NCI-H2227 treated with DMSO at 0.1 percent for 48 hours (cell line): ENCODE results near the gene RALGDS.
"Not testable (repeated sequence)": the region's sequence is repeated elsewhere in the genome, so short reads cannot be mapped to it uniquely, and the experiment has no call there.

Experiments
- DNase-seq: peaks from one replicate; lab custom pipeline; 2025; lab: John Stamatoyannopoulos, UW

The RALGDS gene

DNA sequence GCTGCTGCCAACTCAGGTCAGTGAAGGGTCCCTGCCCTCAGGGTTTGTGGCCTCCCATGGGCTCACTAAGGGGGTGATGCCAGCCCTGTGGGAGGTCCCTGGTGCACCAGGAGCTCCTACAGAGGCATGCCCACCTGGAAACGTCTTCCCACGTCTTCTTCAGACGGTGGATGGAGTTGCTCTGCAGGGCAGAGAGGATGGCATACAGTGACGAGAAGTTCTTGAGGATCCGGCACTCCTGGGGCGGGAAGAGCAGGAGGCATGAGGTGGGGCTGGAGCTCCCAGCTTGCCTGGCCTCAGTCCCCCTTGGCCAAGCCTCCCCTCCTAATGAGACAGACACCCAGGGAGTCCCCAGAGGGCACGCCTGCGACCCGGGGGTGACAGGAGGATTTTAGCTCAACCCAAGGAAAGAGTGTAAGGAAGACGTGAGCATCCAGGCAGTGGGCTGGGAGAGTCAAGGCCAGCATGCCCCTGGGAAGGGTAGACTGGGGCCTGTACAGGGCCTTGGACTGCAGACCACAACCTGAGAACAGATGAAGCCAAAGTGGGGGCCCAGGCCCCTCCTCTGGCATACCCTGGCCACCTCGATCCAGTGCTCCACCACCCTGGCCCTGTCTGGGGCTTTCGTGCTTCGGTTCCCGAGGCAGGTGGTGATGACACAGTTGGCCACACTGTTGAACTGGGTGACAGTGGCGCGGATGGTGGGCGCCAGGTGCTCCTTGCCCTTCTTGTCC, 14.4 kb downstream of the RALGDS start:
- no peak for DNase-seq

DNA sequence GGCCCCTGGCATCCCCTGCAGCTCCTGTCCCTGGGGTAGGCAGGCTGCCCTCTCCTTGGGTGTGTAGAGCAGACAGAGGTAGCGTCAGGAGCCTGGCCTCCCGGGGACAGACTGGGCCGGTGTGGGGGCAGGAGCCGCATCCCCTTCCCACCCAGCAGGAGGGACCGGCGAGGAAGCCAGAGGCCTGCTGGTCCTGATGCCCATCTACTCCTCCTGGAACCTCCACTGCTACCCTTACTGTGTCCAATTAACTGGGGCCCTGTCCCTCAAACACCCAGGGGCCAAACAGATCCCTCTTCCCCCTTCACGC, 15.6 kb downstream of the RALGDS start:
- DNase-seq = no peak

DNA sequence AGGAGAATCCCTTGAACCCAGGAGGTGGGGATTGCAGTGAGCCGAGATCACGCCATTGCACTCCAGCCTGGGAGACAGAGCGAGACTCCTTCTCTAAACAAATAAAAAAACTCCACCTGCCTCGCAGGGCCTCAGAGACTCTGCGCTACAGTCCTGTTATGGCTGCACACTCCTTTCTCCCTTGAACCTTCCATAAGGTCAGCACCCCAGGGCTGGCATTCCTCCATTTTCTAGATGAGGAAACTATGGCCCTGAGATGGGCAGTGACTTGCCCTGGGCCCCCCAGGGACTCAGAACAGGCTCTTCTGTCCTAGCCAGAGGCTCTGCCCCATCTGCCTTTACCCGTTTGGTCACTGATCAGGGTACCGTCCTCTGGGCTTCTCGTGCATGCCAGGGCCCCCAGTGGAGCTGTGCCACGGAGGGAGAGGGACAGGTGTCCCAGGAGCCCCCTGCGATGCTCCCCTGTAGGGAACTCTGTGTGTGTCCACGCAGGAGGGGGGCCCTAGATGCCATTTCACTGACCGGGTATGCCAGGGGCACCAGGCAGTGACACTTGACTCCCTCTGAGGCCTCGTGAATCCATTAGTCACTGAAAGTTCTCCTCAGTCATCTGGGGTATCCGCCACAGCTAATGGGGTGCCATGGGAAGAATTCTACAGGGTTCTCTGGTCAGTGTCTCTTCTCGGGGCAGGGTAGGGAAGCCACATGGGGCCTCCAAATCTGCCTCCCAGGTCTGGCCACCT, 16.2 kb downstream of the RALGDS start:
- DNase-seq = no peak

DNA sequence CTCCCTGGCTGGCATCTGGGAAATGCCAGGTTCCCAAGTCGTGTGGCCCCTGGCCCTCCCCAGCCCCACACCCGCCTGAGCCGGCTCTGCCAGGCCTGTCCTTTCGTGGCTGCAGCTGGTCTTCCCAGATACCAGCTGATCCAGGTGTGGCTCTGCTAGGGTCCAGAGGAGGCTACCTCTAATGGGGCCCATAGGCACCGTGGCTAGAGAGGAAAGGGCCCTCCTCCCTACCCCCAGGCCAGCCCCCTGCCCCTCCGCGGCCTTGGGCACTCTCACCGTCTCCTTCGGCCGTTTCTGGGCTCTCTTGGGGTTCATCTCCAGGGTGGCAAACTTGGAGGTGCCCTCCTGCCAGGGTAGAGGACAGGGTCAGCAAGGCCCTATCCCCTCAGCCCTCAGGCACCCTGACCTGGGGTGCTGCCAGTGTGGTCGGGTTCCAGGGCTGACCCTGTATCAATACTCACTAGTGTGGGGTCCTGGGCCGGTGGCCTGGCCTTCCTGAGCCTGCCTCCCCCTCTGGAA, 17.0 kb downstream of the RALGDS start:
- no peak for DNase-seq

DNA sequence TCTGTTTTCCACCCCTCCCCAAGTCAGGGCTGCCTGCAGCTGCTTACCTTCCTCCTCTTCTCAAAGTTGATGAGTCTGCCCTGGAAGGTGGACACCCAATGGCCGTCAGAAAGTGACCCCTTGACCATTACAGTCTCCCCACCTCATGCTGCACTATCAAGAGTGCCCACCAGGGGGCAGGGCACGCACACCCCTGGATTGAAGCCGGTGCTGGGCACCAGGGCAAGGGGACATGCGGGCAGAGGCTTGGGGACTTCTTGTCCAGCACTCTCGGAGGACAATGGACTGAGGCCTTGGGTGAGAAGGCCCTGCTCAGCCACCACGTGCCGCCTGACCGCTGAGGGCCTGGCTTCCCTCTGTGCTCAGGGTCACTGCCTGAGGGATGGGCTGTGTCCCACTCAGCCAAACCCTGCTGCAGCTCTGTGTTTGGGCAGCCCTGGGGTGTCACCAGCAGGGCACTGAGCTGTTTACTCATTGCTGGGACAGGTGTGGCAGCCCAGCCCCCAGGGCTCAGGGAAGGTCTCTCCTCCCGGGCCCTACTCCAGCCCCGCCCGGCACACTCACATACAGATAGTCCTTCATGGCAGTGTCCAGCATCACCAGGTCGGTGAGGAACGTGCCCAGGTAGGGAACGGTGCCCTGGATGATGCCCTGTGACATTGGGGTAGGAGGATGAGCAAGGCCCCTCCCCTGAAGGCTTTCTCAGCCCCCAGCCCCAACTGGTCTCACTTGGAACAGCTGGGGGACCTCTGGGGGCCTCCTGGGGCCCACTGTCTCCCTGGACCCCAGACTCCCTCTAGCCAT, 17.7 kb downstream of the RALGDS start:
- DNase-seq = no peak

DNA sequence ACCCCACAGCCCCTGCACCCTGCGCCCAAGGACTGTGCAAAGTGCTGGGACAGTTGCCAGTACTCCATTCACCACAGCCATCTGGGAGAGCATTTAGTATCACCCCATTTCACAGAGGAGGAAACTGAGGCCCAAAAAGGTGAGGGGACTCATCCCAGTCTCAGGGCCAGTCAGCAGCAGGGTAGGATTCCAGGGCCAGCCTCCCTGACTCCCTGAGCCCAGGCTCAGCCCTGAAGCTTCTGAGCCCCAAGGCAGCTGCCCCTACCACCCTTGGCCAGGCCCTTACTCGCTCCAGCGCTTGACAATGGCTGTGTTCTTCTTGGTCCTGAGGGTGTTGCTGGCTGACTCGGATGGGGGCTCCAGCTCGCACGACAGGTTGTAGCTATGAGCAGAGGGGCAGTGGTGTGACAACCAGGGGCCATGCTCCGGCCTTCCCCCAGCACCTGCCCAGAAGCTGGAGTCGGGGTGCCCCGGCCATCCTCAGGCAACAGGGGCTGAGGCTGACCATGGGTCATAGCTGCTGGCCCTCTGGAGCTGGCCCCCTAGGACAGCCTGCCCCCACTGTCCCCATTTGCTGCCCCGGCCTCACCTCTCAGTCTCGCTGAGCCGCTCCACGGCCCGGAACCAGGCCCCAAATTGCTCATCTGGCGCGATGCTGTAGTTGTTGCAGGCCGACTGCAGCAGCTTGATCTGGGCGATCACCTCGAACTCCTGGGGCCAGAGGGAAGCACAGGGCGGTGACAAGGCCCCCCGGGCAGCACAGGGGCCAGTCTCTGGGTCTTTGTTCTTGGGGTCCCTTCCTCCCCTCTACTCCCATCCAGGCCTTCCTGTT, 18.6 kb downstream of the RALGDS start:
- DNase-seq = no peak

DNA sequence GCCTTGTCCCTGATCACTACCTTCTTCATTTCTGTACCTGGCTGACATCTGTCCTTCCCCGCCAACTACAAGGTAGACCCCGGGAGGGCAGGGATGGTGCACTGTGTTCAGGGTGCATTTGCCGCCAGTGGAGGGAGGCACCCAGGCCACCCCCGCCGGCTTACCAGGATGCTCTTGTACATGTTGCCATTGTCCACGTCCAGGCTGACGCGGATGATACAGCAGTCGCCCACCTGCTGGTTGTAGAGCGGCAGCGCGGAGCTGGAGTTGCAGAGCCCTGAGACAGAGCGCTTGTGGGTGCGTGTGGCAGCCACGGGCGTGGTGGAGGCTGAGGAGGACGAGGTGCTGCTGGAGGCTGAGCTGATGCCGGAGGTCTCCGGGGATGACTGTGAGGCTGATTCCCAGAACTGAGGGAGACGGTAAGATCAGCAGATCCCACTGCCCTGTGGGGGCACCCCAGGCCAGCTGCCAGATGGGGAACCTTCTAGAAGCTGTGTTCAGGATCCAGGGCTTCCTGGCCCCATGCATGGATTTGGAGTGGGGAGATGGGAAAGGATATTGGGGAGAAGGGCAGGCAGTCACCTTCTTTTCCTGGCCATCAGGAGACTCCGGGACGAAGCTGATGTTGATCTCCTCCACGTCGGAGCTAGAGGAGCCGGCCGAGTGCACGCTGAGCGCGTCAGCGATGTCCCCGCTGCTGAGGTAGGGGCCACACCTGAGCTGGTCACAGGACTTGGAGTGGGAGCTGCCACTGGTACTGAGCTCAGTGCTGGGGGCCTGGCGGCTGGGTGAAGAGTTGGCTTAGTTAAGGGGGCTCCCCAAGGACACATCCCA, 19.5 kb downstream of the RALGDS start:
- no peak for DNase-seq

DNA sequence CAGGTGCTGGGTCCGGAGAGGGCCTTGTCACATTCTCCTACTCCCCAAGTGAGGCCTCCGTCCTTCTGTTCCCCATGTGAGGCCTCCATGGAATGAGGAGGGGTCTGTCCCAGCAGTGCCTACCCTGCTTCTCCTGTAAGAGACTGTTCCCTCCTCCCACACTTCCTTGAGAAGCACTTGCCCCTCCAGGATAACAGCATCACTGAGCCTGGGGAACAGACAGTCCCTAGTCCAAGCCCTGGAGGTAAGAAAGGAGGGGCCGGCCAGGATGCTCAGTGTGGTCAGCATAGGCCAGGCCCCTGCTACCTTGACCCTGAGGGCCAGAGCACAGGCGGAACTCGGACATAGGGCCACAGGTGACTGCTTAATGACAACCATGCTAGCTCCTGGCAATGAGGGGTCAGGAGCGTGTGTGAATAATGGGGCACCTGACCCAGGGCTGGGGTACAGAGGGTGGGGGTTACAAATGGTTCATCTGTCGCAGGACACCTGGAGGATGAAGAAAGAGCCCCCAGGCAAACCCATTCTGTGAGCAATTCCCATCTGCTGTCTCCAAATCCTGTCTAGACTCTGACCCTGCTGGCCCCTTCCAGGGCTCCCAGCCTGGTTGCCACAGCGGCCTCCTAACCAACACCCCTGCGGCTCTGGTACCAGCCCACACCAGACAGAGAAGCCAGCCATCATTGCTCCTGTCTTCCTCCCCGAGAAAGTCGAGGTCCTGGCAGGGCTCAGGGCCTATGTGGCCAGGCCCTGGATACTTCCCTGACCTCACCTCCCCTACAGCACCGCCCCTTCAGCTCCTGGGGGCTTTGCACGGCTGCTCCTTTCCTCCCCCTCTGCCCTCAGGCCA, 20.3 kb downstream of the RALGDS start:
- DNase-seq = no peak

DNA sequence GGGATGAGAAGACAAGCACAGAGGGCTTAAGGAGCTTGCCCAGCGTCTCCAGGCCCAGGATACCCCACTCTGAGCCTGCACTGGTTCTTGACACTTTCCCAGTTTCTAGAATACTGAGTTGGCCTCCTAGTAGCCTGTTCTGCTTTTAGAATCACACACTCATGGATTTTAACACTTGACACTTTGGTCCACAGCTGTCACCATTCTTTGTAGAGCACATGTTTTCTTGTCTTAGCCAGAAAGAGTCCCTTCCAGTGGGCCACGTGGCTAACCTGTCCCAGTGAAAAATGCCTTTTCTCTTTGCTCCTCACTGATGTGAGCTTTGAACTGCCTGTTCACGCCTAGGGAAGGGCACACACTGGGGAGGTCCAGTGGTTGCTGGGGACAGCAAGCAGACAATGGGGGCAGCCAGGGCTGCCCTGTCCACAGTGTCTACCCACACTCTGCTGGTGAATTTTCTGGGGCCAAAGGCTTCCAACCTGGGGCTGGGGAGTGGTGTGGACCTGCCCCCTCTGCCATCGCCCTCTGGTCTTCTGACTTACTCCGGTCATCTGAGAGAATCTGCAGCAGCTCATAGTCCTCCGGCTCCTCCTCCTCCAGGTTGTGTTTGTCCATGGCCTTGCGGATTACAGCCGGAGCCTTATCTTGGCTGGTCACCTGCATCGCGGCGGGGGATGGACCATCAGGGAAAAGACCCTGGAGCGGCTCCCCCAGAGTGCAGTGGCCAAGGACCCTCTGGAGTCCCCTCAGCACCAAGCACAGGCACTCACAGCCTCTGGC, 21.1 kb downstream of the RALGDS start:
- no peak for DNase-seq

DNA sequence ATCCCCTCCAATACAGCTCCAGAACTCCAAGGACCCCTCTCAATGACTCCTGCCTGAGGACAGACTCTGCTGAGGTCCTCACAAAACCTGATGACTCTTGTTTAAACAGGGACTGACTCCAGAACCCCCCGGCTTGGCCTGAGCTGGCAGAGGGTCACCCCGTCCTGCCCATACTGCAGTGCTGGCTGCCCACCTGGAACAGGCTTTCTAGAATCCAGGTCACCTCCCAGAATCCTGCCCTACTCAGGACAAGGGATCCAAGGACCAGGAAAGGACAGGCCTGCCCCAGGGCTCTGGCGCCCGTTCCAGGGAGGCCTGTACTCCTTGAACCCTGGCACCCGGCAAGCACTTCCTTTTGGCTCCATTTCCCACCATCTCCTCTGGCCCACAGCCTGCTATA, 22.2 kb downstream of the RALGDS start:
- DNase-seq = no peak

DNA sequence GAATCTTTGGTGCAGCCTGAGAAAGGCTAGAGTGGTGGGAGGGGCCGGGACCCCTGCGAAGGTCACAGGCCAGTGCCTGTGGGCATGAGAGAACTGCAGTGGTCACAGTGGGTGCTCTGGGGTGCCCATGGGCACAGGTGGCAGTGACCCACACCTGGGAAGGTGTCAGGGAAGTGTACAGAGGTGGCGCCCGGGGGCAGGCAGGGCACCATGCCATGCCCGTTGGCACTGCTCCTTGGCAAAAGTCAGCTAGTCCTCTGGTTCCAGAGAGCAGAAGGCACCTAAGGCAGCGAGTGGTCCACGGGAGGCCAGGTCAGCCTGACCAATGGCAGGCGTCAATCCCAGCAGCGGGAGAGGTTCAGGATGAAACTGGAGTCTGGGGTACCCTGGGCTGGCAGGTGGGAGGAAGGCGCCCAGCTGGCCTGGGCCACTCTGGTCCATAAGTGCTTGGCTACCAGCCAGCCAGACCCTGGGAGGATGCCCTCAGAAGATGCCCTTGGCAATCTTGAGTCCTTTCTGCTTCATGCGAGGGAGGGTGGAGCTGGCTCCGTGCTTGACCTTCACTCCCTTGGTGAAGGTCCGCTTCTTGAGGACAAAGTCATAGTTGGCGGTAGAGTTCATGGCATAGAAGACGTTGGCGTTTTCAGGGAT, 22.8 kb downstream of the RALGDS start:
- no peak for DNase-seq

DNA sequence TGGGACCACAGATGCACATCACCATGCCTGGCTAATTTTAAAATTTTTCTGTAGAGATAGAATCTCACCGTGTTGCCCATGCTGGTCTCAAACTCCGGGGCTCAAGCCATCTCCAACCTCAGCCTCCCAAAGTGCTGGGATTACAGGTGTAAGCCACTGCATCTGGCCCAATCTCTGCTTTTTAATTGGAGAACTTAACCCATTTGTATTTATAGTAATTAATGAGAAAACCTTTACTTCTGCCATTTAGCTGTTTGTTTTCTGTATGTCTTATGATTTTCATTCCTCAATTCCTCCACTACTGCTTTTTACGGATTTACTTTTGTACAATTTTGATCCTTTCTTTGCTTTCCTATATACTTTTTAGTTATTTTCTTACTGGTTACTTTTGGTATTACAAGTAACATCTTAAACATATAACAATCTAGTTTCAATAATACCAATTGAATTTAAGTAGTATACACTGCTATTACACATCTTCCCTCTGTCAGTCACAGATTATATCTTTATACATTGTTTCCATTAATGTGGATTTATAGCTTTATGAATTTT, 26.1 kb downstream of the RALGDS start:
- DNase-seq = no peak

DNA sequence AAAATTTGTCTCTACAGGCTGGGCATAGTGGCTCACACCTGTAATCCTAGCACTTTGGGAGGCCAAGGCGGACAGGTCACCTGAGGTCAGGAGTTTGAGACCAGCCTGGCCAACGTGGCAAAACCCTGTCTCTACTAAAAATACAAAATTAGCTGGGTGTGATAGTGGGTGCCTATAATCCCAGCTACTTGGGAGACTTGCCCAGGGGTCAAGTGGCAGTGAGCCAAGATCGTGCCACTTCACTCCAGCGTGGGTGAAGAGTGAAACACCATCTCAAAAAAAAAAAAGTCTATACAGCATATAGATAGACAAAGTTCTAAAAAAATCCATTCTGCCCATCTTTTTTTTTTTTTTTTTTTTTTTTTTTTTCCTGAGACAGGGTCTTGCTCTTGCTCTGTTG, 26.7 kb downstream of the RALGDS start:
- not testable (repeated sequence) for DNase-seq

DNA sequence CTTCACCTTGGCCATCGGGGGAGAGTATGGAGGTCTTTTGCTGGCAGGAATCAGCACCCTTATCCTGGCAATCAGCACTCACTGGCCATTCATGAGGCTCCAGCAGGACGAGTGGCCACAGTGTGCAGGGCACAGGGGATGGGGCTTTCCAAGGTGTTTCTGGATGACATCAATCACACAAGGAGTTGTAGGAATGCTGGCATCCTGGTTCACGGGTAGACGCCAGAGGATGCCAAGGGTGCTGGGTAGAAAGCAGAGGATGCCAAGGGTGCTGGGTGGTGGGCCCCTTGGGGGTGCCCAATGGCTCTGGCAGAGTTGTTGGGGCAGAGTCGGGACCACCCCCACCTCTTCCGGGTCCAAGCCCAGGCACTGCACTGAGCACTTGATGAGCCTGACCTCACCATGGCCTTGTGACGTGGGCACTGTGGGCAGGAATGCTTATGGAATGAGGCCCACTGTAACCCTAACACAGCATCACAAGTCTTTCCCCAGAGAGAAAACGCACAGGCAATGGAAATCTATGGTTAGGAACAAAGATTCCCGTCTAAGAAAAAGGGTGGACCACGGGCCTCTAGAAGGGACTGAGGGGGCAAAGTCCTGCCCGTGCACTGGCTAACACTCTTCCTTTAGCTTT, 30.2 kb downstream of the RALGDS start:
- DNase-seq = no peak

DNA sequence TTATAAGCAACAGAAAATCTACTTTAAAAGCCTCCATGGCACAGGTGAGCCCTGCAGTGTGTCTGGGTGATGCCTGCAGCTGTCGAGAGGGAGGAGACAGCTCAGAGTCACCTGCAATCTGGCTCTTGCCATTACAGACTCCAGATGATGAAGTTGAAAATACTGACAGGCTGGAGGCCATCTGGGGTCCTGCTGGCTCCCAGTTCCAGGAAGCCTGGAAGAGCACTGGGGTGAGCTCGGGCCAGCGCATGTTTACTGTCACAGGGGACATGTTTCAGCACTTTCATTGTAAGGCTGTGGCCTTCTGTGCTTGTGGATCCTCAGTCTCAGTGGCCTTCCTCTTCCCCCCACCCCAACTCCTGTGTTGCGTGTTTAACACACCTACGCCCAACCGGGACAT, 30.9 kb downstream of the RALGDS start:
- DNase-seq = no peak

DNA sequence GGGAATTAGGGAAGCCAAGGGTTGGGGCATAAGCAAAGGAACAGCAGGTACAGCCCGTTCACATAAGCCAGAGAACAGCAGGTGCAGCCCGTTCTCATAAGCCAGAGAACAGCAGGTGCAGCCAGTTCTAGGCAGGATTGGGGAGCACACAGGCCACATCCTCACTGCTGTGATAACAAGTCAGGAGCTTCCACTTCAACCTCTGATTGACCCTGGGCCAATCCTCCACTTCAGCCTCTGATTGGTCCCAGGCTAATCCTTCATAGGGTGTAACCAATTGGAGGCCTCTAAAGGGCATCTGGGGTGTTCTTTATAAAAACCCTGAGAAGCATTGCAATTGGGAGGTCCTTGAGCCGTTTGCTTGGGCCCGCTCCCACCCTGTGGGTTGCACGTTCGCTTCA, 31.8 kb downstream of the RALGDS start:
- DNase-seq = no peak

DNA sequence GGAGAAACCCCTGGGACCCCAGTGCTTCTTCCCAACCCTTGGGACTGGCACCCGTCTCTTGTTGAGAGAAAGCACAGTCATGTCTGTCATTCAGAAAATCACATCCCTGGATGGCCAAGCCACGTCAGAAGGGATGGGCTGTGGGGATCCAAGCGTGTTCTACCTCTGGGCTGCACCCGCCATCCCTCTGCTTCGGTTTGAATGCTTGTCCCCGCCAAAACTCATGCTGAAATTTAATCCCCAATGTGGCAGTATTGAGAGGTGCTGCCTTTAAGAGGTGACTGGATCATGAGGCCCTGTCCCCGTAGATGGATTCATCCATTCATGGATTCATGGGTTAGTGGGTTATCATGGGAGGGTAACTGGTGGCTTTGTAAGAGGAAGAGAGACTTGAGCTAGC, 32.3 kb downstream of the RALGDS start:
- no peak for DNase-seq

DNA sequence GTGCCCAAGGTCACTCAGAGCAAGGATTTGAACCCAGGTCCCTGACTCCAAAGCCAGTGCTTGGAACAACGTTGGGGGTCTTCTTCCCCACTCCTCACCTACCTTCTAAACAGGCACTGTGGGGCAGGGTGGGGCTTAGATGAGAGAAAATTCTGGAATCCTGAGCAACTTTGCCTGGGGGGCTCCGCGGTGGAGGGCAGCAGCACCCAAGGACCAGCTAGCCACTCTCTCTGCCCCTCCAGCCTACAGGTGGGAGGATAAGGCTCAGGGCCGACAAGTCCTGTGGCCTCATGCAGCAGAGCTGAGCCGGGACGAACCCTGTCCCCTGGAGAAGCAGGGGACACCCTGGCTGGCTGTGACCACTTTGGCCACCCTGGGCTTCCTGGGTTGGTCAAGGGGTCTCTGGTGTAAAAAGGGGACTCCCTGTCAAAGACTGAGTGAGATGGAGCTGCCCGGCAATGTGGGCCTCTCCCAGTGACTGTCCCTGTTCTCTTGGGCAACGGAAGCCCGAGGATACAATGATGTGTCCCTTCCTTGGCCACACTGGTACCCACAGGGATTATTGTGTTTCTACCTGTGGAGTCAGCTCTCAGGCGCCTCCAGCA, 32.8 kb downstream of the RALGDS start:
- no peak for DNase-seq
